KOPT-K1 (cell line): ENCODE data around the gene FAM25C.
"Not testable (repeated sequence)": the region's sequence is repeated elsewhere in the genome, so short reads cannot be mapped to it uniquely, and the experiment has no call there.

Experiments
- H3K27ac ChIP-seq: fragments of 200-600 bp; sonication (generic); 2 replicates; pipeline ENCODE4 v1.5.1; 2016; ENCODE audit warnings: antibody characterized with exemption, mild to moderate bottlenecking, low read depth, low read length; ENCODE audit not compliant: poor library complexity, severe bottlenecking
- H3K36me3 ChIP-seq: fragments of 200-600 bp; sonication (generic); 2 replicates; pipeline ENCODE4 v1.5.1; 2017; ENCODE audit warnings: antibody characterized with exemption, mild to moderate bottlenecking, low read length, moderate library complexity; ENCODE audit not compliant: insufficient read depth
- H3K9me3 ChIP-seq: fragments of 200-600 bp; sonication (generic); 2 replicates; pipeline ENCODE4 v1.5.1; 2017; ENCODE audit warnings: antibody characterized with exemption, low read length, mild to moderate bottlenecking; ENCODE audit not compliant: insufficient read depth, poor library complexity, severe bottlenecking

Gene FAM25C

GRCh38 chr10:47999691-48000090 is at the start of gene FAM25C:
FAM25C (minus strand) TSS chr10:47999791; CDS start chr10:47999765, 26 bp downstream.
- not testable (repeated sequence) for H3K9me3 ChIP-seq, H3K36me3 ChIP-seq

GRCh38 chr10:48044557-48044956 is 45.0 kb upstream of the FAM25C start:
- not testable (repeated sequence) for H3K36me3 ChIP-seq, H3K9me3 ChIP-seq

More at GRCh38 chr10:47999691-48000090, at the start of gene FAM25C:
- H3K27ac ChIP-seq = not testable (repeated sequence)

GRCh38 chr10:48031390-48031789 is 31.8 kb upstream of the FAM25C start:
- not testable (repeated sequence) for H3K27ac ChIP-seq, H3K9me3 ChIP-seq, H3K36me3 ChIP-seq

More at GRCh38 chr10:48044557-48044956, 45.0 kb upstream of the FAM25C start:
- not testable (repeated sequence) for H3K27ac ChIP-seq

GRCh38 chr10:48002306-48002705 is 2.7 kb upstream of the FAM25C start:
- H3K27ac ChIP-seq, H3K9me3 ChIP-seq, H3K36me3 ChIP-seq: not testable (repeated sequence)

GRCh38 chr10:47994045-47994444 is 5.5 kb downstream of the FAM25C start:
- not testable (repeated sequence) for H3K27ac ChIP-seq, H3K36me3 ChIP-seq, H3K9me3 ChIP-seq

GRCh38 chr10:47992560-47992959 is 7.0 kb downstream of the FAM25C start:
- H3K36me3 ChIP-seq, H3K27ac ChIP-seq, H3K9me3 ChIP-seq: not testable (repeated sequence)

GRCh38 chr10:47991706-47992105 is 7.9 kb downstream of the FAM25C start:
- H3K36me3 ChIP-seq, H3K27ac ChIP-seq, H3K9me3 ChIP-seq: not testable (repeated sequence)

GRCh38 chr10:47990097-47990496 is 9.5 kb downstream of the FAM25C start:
- not testable (repeated sequence) for H3K36me3 ChIP-seq, H3K9me3 ChIP-seq, H3K27ac ChIP-seq

- H3K27ac ChIP-seq, H3K36me3 ChIP-seq, H3K9me3 ChIP-seq: not testable (repeated sequence)
Observed at GRCh38 chr10:47989542-47989950, 10.0 kb downstream of the FAM25C start.

GRCh38 chr10:47988718-47989541 is 10.7 kb downstream of the FAM25C start:
- H3K36me3 ChIP-seq, H3K27ac ChIP-seq, H3K9me3 ChIP-seq: not testable (repeated sequence)

- H3K36me3 ChIP-seq, H3K9me3 ChIP-seq, H3K27ac ChIP-seq: not testable (repeated sequence)
Observed at GRCh38 chr10:47987952-47988351, 11.6 kb downstream of the FAM25C start.

- H3K9me3 ChIP-seq, H3K27ac ChIP-seq: not testable (repeated sequence)
Observed at GRCh38 chr10:47986413-47987230, 13.0 kb downstream of the FAM25C start.

GRCh38 chr10:47975409-47975808 is 24.2 kb downstream of the FAM25C start:
- not testable (repeated sequence) for H3K36me3 ChIP-seq, H3K27ac ChIP-seq, H3K9me3 ChIP-seq

More at GRCh38 chr10:47986413-47987230, 13.0 kb downstream of the FAM25C start:
- not testable (repeated sequence) for H3K36me3 ChIP-seq

GRCh38 chr10:47973131-47973530 is 26.5 kb downstream of the FAM25C start:
- H3K27ac ChIP-seq, H3K36me3 ChIP-seq, H3K9me3 ChIP-seq: not testable (repeated sequence)

- not testable (repeated sequence) for H3K36me3 ChIP-seq, H3K9me3 ChIP-seq, H3K27ac ChIP-seq
Observed at GRCh38 chr10:47972077-47972476, 27.5 kb downstream of the FAM25C start.
